ENCODE data around the gene KIFC1. TPM values are rescaled to one million over a fixed set of nuclear protein-coding genes. Genes with fewer than 3 reads are reported as not detected.

KIFC1 gene
- total RNA-seq, 1 experiment from 2014 or later, result 64.8 TPM

- DNase-seq (ENCODE audit: low spot score), result no peak
These were observed 19.3 kb downstream of the KIFC1 start, which contains the start of gene PHF1 for GRCh38 chr6:33410711-33411631. Gene PHF1 (plus strand): TSS chr6:33411014. CDS start chr6:33412264, 1,250 bp downstream.

GRCh38 chr6:33411632-33412005, 20.0 kb downstream of the KIFC1 start:
- DNase-seq (ENCODE audit: low spot score), result no peak

GRCh38 chr6:33412140-33413009, 20.8 kb downstream of the KIFC1 start:
- DNase-seq (ENCODE audit: low spot score), result no peak

GRCh38 chr6:33413241-33414120, 21.9 kb downstream of the KIFC1 start:
- no peak for DNase-seq (ENCODE audit: low spot score)

- no peak for DNase-seq (ENCODE audit: low spot score)
These were observed 23.1 kb downstream of the KIFC1 start for GRCh38 chr6:33414592-33415271.

- no peak for DNase-seq (ENCODE audit: low spot score)
These were observed 24.2 kb downstream of the KIFC1 start for GRCh38 chr6:33415831-33416230.

- DNase-seq (ENCODE audit: low spot score), result no peak
These were observed 24.9 kb downstream of the KIFC1 start for GRCh38 chr6:33416386-33417127.

GRCh38 chr6:33417128-33417902, 25.7 kb downstream of the KIFC1 start:
- peak; percentile 19 for DNase-seq (ENCODE audit: low spot score)

GRCh38 chr6:33417903-33418689, 26.5 kb downstream of the KIFC1 start, which contains the start of gene CUTA:
Gene CUTA (minus strand): TSS chr6:33418107. CDS start chr6:33418000, 107 bp downstream.
- peak; percentile 99 for DNase-seq (ENCODE audit: low spot score)

- DNase-seq (ENCODE audit: low spot score), result no peak
These were observed 27.2 kb downstream of the KIFC1 start for GRCh38 chr6:33418690-33419291.

GRCh38 chr6:33419580-33420490, 28.2 kb downstream of the KIFC1 start, which contains the start of gene SYNGAP1:
Gene SYNGAP1 (plus strand): TSS chr6:33420065. CDS start chr6:33420265, 200 bp downstream.
- no peak for DNase-seq (ENCODE audit: low spot score)

- DNase-seq (ENCODE audit: low spot score), result no peak
These were observed 29.1 kb downstream of the KIFC1 start for GRCh38 chr6:33420491-33421343.

- no peak for DNase-seq (ENCODE audit: low spot score)
These were observed 29.7 kb downstream of the KIFC1 start for GRCh38 chr6:33421344-33421643.

GRCh38 chr6:33423777-33424176, 32.2 kb downstream of the KIFC1 start:
- no peak for DNase-seq (ENCODE audit: low spot score)

- DNase-seq (ENCODE audit: low spot score), result no peak
These were observed 33.4 kb downstream of the KIFC1 start for GRCh38 chr6:33424855-33425667.
